ENCODE results near the gene ARMC3. TPM values are rescaled to one million over a fixed set of nuclear protein-coding genes. Genes with fewer than 3 reads are reported as not detected.
"Not testable (repeated sequence)": the region's sequence is repeated elsewhere in the genome, so short reads cannot be mapped to it uniquely, and the experiment has no call there.

The ARMC3 gene
- total RNA-seq, 1 donor from 2014 or later, result not detected

- DNase-seq (ENCODE audit: low read depth in 2 of 2), result no peak
Observed at GRCh38 chr10:22925088-22925487, 2.8 kb upstream of the ARMC3 start.

- no peak for DNase-seq (ENCODE audit: low read depth in 2 of 2)
Observed at GRCh38 chr10:22927166-22927565, 687 bp upstream of the ARMC3 start.

GRCh38 chr10:22929053-22929452 lies 1.2 kb downstream of the ARMC3 start:
- DNase-seq (ENCODE audit: low read depth in 2 of 2), result not testable (repeated sequence)

- DNase-seq (ENCODE audit: low read depth in 2 of 2), result peak in 1 of 2 donors; percentile 69
Observed at GRCh38 chr10:22931948-22932347, 4.1 kb downstream of the ARMC3 start.

- no peak for DNase-seq (ENCODE audit: low read depth in 2 of 2)
Observed at GRCh38 chr10:22932626-22933370, 4.9 kb downstream of the ARMC3 start.

GRCh38 chr10:22934726-22935125 lies 6.9 kb downstream of the ARMC3 start:
- no peak for DNase-seq (ENCODE audit: low read depth in 2 of 2)

GRCh38 chr10:22942437-22942836 lies 14.6 kb downstream of the ARMC3 start:
- no peak for DNase-seq (ENCODE audit: low read depth in 2 of 2)

GRCh38 chr10:22945934-22946673 lies 18.3 kb downstream of the ARMC3 start:
- DNase-seq (ENCODE audit: low read depth in 2 of 2), result no peak

- no peak for DNase-seq (ENCODE audit: low read depth in 2 of 2)
Observed at GRCh38 chr10:22954970-22955369, 27.1 kb downstream of the ARMC3 start.

- no peak for DNase-seq (ENCODE audit: low read depth in 2 of 2)
Observed at GRCh38 chr10:22958338-22958737, 30.5 kb downstream of the ARMC3 start.

GRCh38 chr10:22959292-22959691 lies 31.4 kb downstream of the ARMC3 start:
- no peak for DNase-seq (ENCODE audit: low read depth in 2 of 2)

GRCh38 chr10:22959950-22960349 lies 32.1 kb downstream of the ARMC3 start:
- no peak for DNase-seq (ENCODE audit: low read depth in 2 of 2)

- no peak for DNase-seq (ENCODE audit: low read depth in 2 of 2)
Observed at GRCh38 chr10:22962817-22963216, 35.0 kb downstream of the ARMC3 start.

- DNase-seq (ENCODE audit: low read depth in 2 of 2), result no peak
Observed at GRCh38 chr10:22969704-22970103, 41.9 kb downstream of the ARMC3 start.

GRCh38 chr10:22976534-22976933 lies 48.7 kb downstream of the ARMC3 start:
- DNase-seq (ENCODE audit: low read depth in 2 of 2), result no peak

GRCh38 chr10:22977751-22978150 lies 49.9 kb downstream of the ARMC3 start:
- DNase-seq (ENCODE audit: low read depth in 2 of 2), result peak in 1 of 2 donors; percentile 10

- no peak for DNase-seq (ENCODE audit: low read depth in 2 of 2)
Observed at GRCh38 chr10:22978287-22978686, 50.4 kb downstream of the ARMC3 start.

GRCh38 chr10:22978918-22979317 lies 51.1 kb downstream of the ARMC3 start:
- DNase-seq (ENCODE audit: low read depth in 2 of 2), result no peak

GRCh38 chr10:22980822-22981221 lies 53.0 kb downstream of the ARMC3 start:
- no peak for DNase-seq (ENCODE audit: low read depth in 2 of 2)

GRCh38 chr10:22984066-22984465 lies 56.2 kb downstream of the ARMC3 start:
- DNase-seq (ENCODE audit: low read depth in 2 of 2), result peak; percentile 3 to 13

- peak; percentile 50 to 53 for DNase-seq (ENCODE audit: low read depth in 2 of 2)
Observed at GRCh38 chr10:22986771-22987542, 59.1 kb downstream of the ARMC3 start.
